Endothelial cell of umbilical vein (primary cell): ENCODE data around the gene ZNF621. TPM values are rescaled to one million over a fixed set of nuclear protein-coding genes. Genes with fewer than 3 reads are reported as not detected.
A peak's percentile ranks its signal among the peaks of the same experiment; 100 is the strongest.

ENCODE experiments used
- BruUV-seq: library from RNA; stranded (reverse); fragments of 400-500 nt; replicated peaks from 2 replicates; lab custom pipeline; 2021; lab: Mats Ljungman, UMichigan
- CTCF ChIA-PET: fragments of 300-600, 350-600 bp; sonication (Branson Sonifier 250); formaldehyde crosslinking; loops from one replicate; lab custom pipeline; 2021; ENCODE audit warnings: antibody characterized with exemption, inconsistent platforms; lab: Charles Lee
- POLR2A ChIA-PET: fragments of 300-600, 350-600 bp; sonication (Branson Sonifier 250); formaldehyde crosslinking; loops from one replicate; lab custom pipeline; 2021; ENCODE audit warnings: antibody characterized with exemption, inconsistent platforms; lab: Charles Lee
- DNase-seq: peaks from one replicate; pipeline ENCODE4 v3.0.0-alpha.2; 2011; ENCODE audit warnings: low read depth, low spot score
- FAIRE-seq: peaks from 2 replicates; lab custom pipeline; 2011; peaks lifted over from hg19 to GRCh38; lab: Jason Lieb, UNC
- H2AFZ ChIP-seq: 2 replicates; pipeline ENCODE4 v1.6.0; 2012; ENCODE audit warnings: low read depth, low read length, control low read depth, inconsistent platforms
- H3K27ac ChIP-seq: 2 replicates; pipeline ENCODE4 v1.5.1; 2011; ENCODE audit warnings: low read depth, mild to moderate bottlenecking, control low read depth, low read length, moderate library complexity; ENCODE audit not compliant: insufficient read depth
- H3K27me3 ChIP-seq, 2 experiments: 2 replicates each; pipeline versions ENCODE4 v1.6.0 to v1.6.1; 2011; ENCODE audit warnings: low read length in 2 of 2, mixed read lengths in 1 of 2; ENCODE audit not compliant: control insufficient read depth in 2 of 2, insufficient read depth in 2 of 2
- H3K36me3 ChIP-seq, 2 experiments: 2 replicates in 1 of 2; 3 replicates in 1 of 2; pipeline ENCODE4 v1.5.1; 2011; ENCODE audit warnings: low read length in 2 of 2, mild to moderate bottlenecking in 1 of 2, moderate library complexity in 1 of 2; ENCODE audit not compliant: control insufficient read depth in 2 of 2, insufficient read depth in 2 of 2; ENCODE audit errors: extremely low read depth in 1 of 2
- H3K4me1 ChIP-seq: 3 replicates; pipeline ENCODE4 v1.5.1; 2011; ENCODE audit warnings: mild to moderate bottlenecking, low read length; ENCODE audit not compliant: control insufficient read depth, insufficient read depth; ENCODE audit errors: extremely low read depth
- H3K4me2 ChIP-seq: 2 replicates; pipeline ENCODE4 v1.6.1; 2011; ENCODE audit warnings: low read length, control low read depth, mixed read lengths; ENCODE audit not compliant: insufficient read depth
- H3K4me3 ChIP-seq, 3 experiments: fragments of 200-600 bp in 1 of 3; sonication (generic), shearing (Covaris generic) in 1 of 3; replicated peaks in 1 of 3; 2 replicates each; pipeline ENCODE4 v1.5.1; 2011 to 2016; ENCODE audit warnings: control low read depth in 3 of 3, low read length in 3 of 3, mild to moderate bottlenecking in 2 of 3, inconsistent platforms in 1 of 3, low read depth in 1 of 3, moderate library complexity in 1 of 3; ENCODE audit not compliant: insufficient read depth in 1 of 3
- H3K79me2 ChIP-seq: 2 replicates; pipeline ENCODE4 v1.6.0; 2012; ENCODE audit warnings: low read length, inconsistent platforms; ENCODE audit not compliant: control insufficient read depth, insufficient read depth
- H3K9ac ChIP-seq: replicated peaks from 2 replicates; pipeline ENCODE3; 2011; ENCODE audit warnings: low read length, control low read depth; ENCODE audit not compliant: insufficient read depth; ENCODE audit errors: extremely low read depth
- H3K9me1 ChIP-seq: replicated peaks from 3 replicates; pipeline ENCODE4 v1.6.0; 2011; ENCODE audit warnings: mild to moderate bottlenecking, low read length; ENCODE audit not compliant: control insufficient read depth, insufficient read depth; ENCODE audit errors: extremely low read depth
- H3K9me3 ChIP-seq: replicated peaks from 2 replicates; pipeline ENCODE4 v1.5.1; 2012; ENCODE audit warnings: low read length, inconsistent platforms; ENCODE audit not compliant: control insufficient read depth, insufficient read depth
- H4K20me1 ChIP-seq: replicated peaks from 2 replicates; pipeline ENCODE3; 2011; ENCODE audit warnings: mild to moderate bottlenecking, low read length; ENCODE audit not compliant: control insufficient read depth, insufficient read depth; ENCODE audit errors: extremely low read depth
- EZH2 ChIP-seq: IDR thresholded peaks from 2 replicates; pipeline ENCODE4 v1.6.1; 2012; ENCODE audit warnings: borderline replicate concordance, low read depth, mild to moderate bottlenecking, moderate library complexity, low read length, inconsistent platforms; ENCODE audit not compliant: severe bottlenecking
- FOS ChIP-seq: IDR thresholded peaks from 2 replicates; pipeline ENCODE4 v1.6.1; 2011; ENCODE audit warnings: mild to moderate bottlenecking, low read length, moderate library complexity, borderline replicate concordance; ENCODE audit not compliant: insufficient read depth
- MYC ChIP-seq: IDR thresholded peaks from one replicate; pipeline ENCODE4 v1.6.1; 2011; ENCODE audit warnings: mild to moderate bottlenecking, low read depth, low read length
- dilution Hi-C: fragments of 300-500 bp; cut with MboI; formaldehyde crosslinking; loops from one replicate; pipeline ENCODE4 v1.15.0; 2019; ENCODE audit warnings: low sequenced_read_pairs; ENCODE audit not compliant: extremely low pct_ligation_motif_present
- intact Hi-C: fragments of 100-400 bp; cut with micrococcal nuclease; formaldehyde crosslinking; loops from one replicate; pipeline ENCODE4 v1.10.0; 2022
- polyA plus RNA-seq, 4 experiments: library from polyadenylated mRNA; depleted of rRNA in 3 of 4; stranded (reverse) in 3 of 4; unstranded in 1 of 4; fragments of >200 nt; gene quantifications; 2 replicates each; pipeline versions ENCODE4 v1.2.1 to v1.2.3, GENCODE V29; 2011 to 2012; ENCODE audit warnings: missing spikeins in 1 of 4
- total RNA-seq: library from RNA; stranded (reverse); gene quantifications from 2 replicates; pipeline ENCODE4 v1.2.3, GENCODE V29; 2021
- TF ChIP-seq, protein P1 (sequence below), 2 donors: IDR thresholded peaks; 1 replicate in 1 of 2; 2 replicates in 1 of 2; pipeline ENCODE4 v1.5.1; 2011; ENCODE audit warnings: low read length in 2 of 2, mild to moderate bottlenecking in 2 of 2, moderate library complexity in 2 of 2, control low read depth in 1 of 2, inconsistent platforms in 1 of 2, low read depth in 1 of 2; ENCODE audit not compliant: insufficient read depth in 1 of 2; ENCODE audit errors: extremely low read depth in 1 of 2
- TF ChIP-seq, protein P2 (sequence below): IDR thresholded peaks from 2 replicates; pipeline ENCODE4 v1.6.1; 2011; ENCODE audit not compliant: insufficient read depth, insufficient read length

Gene ZNF621
- total and polyA plus RNA-seq, 2 donors (not counting 3 experiments of a cell fraction or from before 2014, with no cell fraction given) = 8.5 to 22.5 TPM

- peak; percentile 15 for FAIRE-seq
- Histone ChIP-seq H3K4me2 (peak overlapping the region; percentile 95), H4K20me1 (no peaks in the 10 kb centered on the region), H3K9me1 (no peaks in the 10 kb centered on the region), H3K4me3 (peak overlapping the region; percentile 6 to 84 (median 69)), H3K27me3 (no peaks in the 10 kb centered on the region), H3K9ac (peak overlapping the region; percentile 91), H3K79me2 (peaks cover 7% of the 10 kb centered on the region), H3K4me1 (peaks cover 14% of the 10 kb centered on the region), H3K27ac (peak overlapping the region; percentile 71), H2AFZ (peak overlapping the region; percentile 95), H3K36me3 (peaks cover 0 to 2% of the 10 kb centered on the region in 2 experiments), H3K9me3 (no peaks in the 10 kb centered on the region)
- intact Hi-C loops = loop anchor here (1.0 to 2.0 kb wide), 5 partner anchors 20 to 679 kb away; partner anchors contain the start of genes RPL14 and ZNF619
- dilution Hi-C loops = no loop called here
- no peak for DNase-seq
- TF ChIP-seq MYC (no peak), FOS (no peak), EZH2 (no peak)
- TF ChIP-seq, protein P1, sequence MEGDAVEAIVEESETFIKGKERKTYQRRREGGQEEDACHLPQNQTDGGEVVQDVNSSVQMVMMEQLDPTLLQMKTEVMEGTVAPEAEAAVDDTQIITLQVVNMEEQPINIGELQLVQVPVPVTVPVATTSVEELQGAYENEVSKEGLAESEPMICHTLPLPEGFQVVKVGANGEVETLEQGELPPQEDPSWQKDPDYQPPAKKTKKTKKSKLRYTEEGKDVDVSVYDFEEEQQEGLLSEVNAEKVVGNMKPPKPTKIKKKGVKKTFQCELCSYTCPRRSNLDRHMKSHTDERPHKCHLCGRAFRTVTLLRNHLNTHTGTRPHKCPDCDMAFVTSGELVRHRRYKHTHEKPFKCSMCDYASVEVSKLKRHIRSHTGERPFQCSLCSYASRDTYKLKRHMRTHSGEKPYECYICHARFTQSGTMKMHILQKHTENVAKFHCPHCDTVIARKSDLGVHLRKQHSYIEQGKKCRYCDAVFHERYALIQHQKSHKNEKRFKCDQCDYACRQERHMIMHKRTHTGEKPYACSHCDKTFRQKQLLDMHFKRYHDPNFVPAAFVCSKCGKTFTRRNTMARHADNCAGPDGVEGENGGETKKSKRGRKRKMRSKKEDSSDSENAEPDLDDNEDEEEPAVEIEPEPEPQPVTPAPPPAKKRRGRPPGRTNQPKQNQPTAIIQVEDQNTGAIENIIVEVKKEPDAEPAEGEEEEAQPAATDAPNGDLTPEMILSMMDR (IDR thresholded peaks at IDR 0.05; ENCODE audit: extremely low read depth in 1 of 2, insufficient read depth in 1 of 2, low read depth in 1 of 2, low read length in 2 of 2) = no peak
- TF ChIP-seq, protein P2, sequence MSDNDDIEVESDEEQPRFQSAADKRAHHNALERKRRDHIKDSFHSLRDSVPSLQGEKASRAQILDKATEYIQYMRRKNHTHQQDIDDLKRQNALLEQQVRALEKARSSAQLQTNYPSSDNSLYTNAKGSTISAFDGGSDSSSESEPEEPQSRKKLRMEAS = no peak
- CTCF ChIA-PET = interaction anchor here (0.6 to 2.5 kb wide), 6 partner anchors 19 to 678 kb away, joined by 3 to 19 read pairs (median 4); partner anchors contain the start of genes ZNF619 and ZNF620
- TSS peak; percentile 98 for BruUV-seq
- POLR2A ChIA-PET = interaction anchor here (2.0 to 3.1 kb wide), 2 partner anchors 18 to 67 kb away, joined by 9 to 10 read pairs; partner anchors contain the start of genes RPL14 and ZNF620
Observed at GRCh38 chr3:40524222-40524567, 565 bp upstream of the ZNF621 start.
